ENCODE data around the gene KMT2B.

DNA sequence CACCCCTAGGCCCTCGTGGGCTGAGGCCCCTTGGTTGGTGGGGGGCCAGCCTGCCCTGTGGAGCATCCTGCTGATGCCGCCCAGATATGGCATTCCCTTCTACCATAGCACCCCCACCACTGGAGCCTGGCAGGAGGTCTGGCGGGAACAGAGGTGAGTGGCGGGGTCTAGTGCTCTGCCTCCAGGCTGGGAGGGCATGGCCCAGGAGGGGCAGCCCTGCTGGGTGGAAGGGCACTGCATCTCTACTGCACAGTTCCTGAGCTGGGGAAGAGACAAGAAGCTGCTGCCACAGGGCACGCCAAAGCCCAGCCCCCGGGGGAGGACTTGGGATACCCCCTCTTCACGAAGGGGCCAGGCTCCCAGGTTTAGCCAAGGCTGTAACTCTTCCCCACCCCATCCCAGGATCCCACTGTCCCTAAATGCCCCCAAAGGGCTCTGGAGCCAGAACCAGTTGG is 2.4 kb upstream of the KMT2B start:
- TF ChIP-seq, protein P1, sequence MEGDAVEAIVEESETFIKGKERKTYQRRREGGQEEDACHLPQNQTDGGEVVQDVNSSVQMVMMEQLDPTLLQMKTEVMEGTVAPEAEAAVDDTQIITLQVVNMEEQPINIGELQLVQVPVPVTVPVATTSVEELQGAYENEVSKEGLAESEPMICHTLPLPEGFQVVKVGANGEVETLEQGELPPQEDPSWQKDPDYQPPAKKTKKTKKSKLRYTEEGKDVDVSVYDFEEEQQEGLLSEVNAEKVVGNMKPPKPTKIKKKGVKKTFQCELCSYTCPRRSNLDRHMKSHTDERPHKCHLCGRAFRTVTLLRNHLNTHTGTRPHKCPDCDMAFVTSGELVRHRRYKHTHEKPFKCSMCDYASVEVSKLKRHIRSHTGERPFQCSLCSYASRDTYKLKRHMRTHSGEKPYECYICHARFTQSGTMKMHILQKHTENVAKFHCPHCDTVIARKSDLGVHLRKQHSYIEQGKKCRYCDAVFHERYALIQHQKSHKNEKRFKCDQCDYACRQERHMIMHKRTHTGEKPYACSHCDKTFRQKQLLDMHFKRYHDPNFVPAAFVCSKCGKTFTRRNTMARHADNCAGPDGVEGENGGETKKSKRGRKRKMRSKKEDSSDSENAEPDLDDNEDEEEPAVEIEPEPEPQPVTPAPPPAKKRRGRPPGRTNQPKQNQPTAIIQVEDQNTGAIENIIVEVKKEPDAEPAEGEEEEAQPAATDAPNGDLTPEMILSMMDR (IDR thresholded peaks at IDR 0.05), result no peak
- TF ChIP-seq POLR2A (IDR thresholded peaks at IDR 0.05), result no peak

Data from uterus (tissue), 2 donors.